ENCODE measurements around the gene KBTBD12. TPM values are rescaled to one million over a fixed set of nuclear protein-coding genes. Genes with fewer than 3 reads are reported as not detected.

KBTBD12 gene
- total and polyA plus RNA-seq, 10 of the 15 experiments (the other 5 are each of a cell fraction or from before 2014, with no cell fraction given) = 0.01 to 0.11 TPM; not detected in 8

- ChIA-PET POLR2A (no interaction called here), CTCF (no interaction called here), SMC1A (ENCODE audit: uncharacterized antibody, unreplicated experiment) (no interaction called here), RAD21 (ENCODE audit: unreplicated experiment) (no interaction called here)
- Histone ChIP-seq H4K20me1 (ENCODE audit: control insufficient read depth, insufficient read depth) (no peaks in the 10 kb centered on the region), H3K4me1 (ENCODE audit: control insufficient read depth, insufficient read depth, low read length) (peaks cover 3% of the 10 kb centered on the region; the same call in 1 of the 2 replicates), H2AFZ (ENCODE audit: control insufficient read depth, low read depth, low read length) (no peak overlapping the region), H3K79me2 (ENCODE audit: control insufficient read depth, insufficient read depth, low read length) (no peaks in the 10 kb centered on the region), H3K27me3 (replicated peaks in 1 of 2; ENCODE audit: control insufficient read depth in 2 of 2, insufficient read depth in 2 of 2, low read length in 1 of 2) (no peaks in the 10 kb centered on the region), H3K9me3 (replicated peaks; ENCODE audit: control insufficient read depth, insufficient read depth, low read length) (peaks cover 2% of the 10 kb centered on the region; the same call in 1 of the 3 replicates), H3K4me2 (ENCODE audit: control insufficient read depth, insufficient read depth) (no peak overlapping the region), H3K9ac (ENCODE audit: control insufficient read depth, insufficient read depth, low read length) (no peak overlapping the region), H3K27ac (ENCODE audit: control insufficient read depth, insufficient read depth) (no peak overlapping the region), H3K4me3 (no peak overlapping the region), H3K36me3 (ENCODE audit: control insufficient read depth in 2 of 2, insufficient read depth in 2 of 2, low read length in 1 of 2) (no peaks in the 10 kb centered on the region)
- TF ChIP-seq CBX5 (IDR thresholded peaks at IDR 0.05; ENCODE audit: low read depth) (no peak), SP1 (IDR thresholded peaks at IDR 0.05; ENCODE audit: low read depth, low read length) (no peak), MYC (IDR thresholded peaks at IDR 0.05; ENCODE audit: insufficient read depth, insufficient read length, insufficient replicate concordance, low read length, severe bottlenecking) (no peak), POU2F2 (IDR thresholded peaks at IDR 0.05; ENCODE audit: borderline replicate concordance, low read depth, low read length) (no peak), SRF (IDR thresholded peaks at IDR 0.05; ENCODE audit: low read depth in 2 of 2, low read length in 2 of 2) (no peak), NRF1 (conservative IDR thresholded peaks at IDR 0.05; ENCODE audit: low read depth, low read length) (no peak), ASH2L (IDR thresholded peaks at IDR 0.05; ENCODE audit: borderline replicate concordance, low read depth) (no peak), BRCA1 (IDR thresholded peaks at IDR 0.05; ENCODE audit: low read depth, low read length) (no peak), ZNF622 (IDR thresholded peaks at IDR 0.05) (no peak), ELK1 (IDR thresholded peaks at IDR 0.05; ENCODE audit: low read depth, low read length) (no peak), IKZF2 (IDR thresholded peaks at IDR 0.05) (no peak), CBFB (IDR thresholded peaks at IDR 0.05; ENCODE audit: low read depth) (no peak), NR2F1 (conservative IDR thresholded peaks at IDR 0.05) (no peak), ZSCAN29 (IDR thresholded peaks at IDR 0.05) (no peak)
- TF ChIP-seq, protein P1, sequence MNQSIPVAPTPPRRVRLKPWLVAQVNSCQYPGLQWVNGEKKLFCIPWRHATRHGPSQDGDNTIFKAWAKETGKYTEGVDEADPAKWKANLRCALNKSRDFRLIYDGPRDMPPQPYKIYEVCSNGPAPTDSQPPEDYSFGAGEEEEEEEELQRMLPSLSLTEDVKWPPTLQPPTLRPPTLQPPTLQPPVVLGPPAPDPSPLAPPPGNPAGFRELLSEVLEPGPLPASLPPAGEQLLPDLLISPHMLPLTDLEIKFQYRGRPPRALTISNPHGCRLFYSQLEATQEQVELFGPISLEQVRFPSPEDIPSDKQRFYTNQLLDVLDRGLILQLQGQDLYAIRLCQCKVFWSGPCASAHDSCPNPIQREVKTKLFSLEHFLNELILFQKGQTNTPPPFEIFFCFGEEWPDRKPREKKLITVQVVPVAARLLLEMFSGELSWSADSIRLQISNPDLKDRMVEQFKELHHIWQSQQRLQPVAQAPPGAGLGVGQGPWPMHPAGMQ (IDR thresholded peaks at IDR 0.05; ENCODE audit: borderline replicate concordance) = no peak
- TF ChIP-seq, protein P2, sequence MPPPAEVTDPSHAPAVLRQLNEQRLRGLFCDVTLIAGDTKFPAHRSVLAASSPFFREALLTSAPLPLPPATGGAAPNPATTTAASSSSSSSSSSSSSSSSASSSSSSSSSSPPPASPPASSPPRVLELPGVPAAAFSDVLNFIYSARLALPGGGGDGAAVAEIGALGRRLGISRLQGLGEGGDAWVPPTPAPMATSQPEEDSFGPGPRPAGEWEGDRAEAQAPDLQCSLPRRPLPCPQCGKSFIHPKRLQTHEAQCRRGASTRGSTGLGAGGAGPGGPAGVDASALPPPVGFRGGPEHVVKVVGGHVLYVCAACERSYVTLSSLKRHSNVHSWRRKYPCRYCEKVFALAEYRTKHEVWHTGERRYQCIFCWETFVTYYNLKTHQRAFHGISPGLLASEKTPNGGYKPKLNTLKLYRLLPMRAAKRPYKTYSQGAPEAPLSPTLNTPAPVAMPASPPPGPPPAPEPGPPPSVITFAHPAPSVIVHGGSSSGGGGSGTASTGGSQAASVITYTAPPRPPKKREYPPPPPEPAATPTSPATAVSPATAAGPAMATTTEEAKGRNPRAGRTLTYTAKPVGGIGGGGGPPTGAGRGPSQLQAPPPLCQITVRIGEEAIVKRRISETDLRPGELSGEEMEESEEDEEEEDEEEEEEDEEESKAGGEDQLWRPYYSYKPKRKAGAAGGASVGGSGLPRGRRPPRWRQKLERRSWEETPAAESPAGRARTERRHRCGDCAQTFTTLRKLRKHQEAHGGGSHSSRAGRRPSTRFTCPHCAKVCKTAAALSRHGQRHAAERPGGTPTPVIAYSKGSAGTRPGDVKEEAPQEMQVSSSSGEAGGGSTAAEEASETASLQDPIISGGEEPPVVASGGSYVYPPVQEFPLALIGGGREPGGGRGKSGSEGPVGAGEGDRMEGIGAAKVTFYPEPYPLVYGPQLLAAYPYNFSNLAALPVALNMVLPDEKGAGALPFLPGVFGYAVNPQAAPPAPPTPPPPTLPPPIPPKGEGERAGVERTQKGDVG (CRISPR knock-in tag; IDR thresholded peaks at IDR 0.05) = no peak
- TF ChIP-seq, protein P3, sequence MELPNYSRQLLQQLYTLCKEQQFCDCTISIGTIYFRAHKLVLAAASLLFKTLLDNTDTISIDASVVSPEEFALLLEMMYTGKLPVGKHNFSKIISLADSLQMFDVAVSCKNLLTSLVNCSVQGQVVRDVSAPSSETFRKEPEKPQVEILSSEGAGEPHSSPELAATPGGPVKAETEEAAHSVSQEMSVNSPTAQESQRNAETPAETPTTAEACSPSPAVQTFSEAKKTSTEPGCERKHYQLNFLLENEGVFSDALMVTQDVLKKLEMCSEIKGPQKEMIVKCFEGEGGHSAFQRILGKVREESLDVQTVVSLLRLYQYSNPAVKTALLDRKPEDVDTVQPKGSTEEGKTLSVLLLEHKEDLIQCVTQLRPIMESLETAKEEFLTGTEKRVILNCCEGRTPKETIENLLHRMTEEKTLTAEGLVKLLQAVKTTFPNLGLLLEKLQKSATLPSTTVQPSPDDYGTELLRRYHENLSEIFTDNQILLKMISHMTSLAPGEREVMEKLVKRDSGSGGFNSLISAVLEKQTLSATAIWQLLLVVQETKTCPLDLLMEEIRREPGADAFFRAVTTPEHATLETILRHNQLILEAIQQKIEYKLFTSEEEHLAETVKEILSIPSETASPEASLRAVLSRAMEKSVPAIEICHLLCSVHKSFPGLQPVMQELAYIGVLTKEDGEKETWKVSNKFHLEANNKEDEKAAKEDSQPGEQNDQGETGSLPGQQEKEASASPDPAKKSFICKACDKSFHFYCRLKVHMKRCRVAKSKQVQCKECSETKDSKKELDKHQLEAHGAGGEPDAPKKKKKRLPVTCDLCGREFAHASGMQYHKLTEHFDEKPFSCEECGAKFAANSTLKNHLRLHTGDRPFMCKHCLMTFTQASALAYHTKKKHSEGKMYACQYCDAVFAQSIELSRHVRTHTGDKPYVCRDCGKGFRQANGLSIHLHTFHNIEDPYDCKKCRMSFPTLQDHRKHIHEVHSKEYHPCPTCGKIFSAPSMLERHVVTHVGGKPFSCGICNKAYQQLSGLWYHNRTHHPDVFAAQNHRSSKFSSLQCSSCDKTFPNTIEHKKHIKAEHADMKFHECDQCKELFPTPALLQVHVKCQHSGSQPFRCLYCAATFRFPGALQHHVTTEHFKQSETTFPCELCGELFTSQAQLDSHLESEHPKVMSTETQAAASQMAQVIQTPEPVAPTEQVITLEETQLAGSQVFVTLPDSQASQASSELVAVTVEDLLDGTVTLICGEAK (IDR thresholded peaks at IDR 0.05; ENCODE audit: borderline replicate concordance) = no peak
- ATAC-seq (no peak), FAIRE-seq (no peak), DNase-seq (ENCODE audit: low read depth, low spot score) (no peak)
- no TSS peak for BruUV-seq (replicated peaks)
- in situ Hi-C loops (cut with MboI) = no loop called here
- intact Hi-C loops (cut with micrococcal nuclease; ENCODE audit: unreplicated experiment) = no loop called here
These were observed 31.0 kb upstream of the KBTBD12 start for GRCh38 chr3:127884041-127884440.

Data from GM12878 (cell line).